ENCODE measurements around the gene CCL28.

The CCL28 gene

DNA sequence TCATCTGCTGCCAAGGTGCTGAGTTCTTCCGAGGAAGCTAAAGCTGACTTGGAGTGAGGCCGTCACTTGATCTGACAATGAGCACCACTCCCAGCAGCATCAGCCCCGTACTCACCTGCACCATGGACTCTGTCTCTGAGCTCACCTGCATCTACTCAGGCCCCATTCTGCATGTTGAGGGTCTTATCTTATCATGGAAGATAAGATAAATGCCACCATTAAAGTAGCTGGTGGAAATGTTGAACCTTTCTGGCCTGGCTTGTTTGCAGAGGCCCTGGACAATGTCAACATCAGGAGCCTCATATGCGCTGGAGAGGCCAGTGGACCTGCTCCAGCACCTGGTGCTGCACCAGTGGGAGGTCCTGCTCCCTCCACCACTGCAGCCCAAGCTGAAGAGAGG, 64.0 kb downstream of the CCL28 start:
- no peaks in the 10 kb centered on the region for H3K4me1 ChIP-seq (ENCODE audit: control insufficient read depth, insufficient read depth, low read length, poor library complexity, severe bottlenecking)
- no peaks in the 10 kb centered on the region for H3K27me3 ChIP-seq (replicated peaks; ENCODE audit: control insufficient read depth, insufficient read depth, low read length, poor library complexity, severe bottlenecking)
- no peak overlapping the region for H3K27ac ChIP-seq (ENCODE audit: insufficient read depth, low read length, poor library complexity, severe bottlenecking)
- no peak for DNase-seq
- no peak overlapping the region for H3K4me3 ChIP-seq (ENCODE audit: insufficient read depth, low read depth, low read length, poor library complexity, severe bottlenecking)
- H3K9me3 ChIP-seq (ENCODE audit: control insufficient read depth, low read length): no peaks in the 10 kb centered on the region
- no peaks in the 10 kb centered on the region for H3K36me3 ChIP-seq (ENCODE audit: control insufficient read depth, insufficient read depth, low read length)

DNA sequence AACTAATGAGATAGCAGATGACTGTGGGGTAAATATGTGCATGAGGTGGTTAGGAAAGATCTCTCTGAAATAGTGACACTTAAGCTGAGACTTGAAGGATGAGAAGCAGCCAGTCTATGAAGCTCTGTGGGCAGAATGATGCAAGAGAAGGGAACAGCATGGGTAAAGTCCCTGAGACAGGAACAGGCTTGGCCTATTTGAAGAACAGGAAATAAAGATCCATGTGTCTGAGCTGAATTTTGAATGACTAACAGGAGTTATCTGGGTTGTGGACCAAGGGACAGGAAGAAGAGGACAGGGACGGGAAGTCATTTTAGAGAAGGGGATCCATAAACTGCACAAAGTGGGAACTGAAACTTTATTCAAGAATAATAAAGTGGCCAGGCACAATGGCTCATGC, 73.3 kb downstream of the CCL28 start:
- no peaks in the 10 kb centered on the region for H3K27me3 ChIP-seq (replicated peaks; ENCODE audit: control insufficient read depth, insufficient read depth, low read length, poor library complexity, severe bottlenecking)
- H3K4me3 ChIP-seq (ENCODE audit: insufficient read depth, low read depth, low read length, poor library complexity, severe bottlenecking): no peak overlapping the region
- no peaks in the 10 kb centered on the region for H3K4me1 ChIP-seq (ENCODE audit: control insufficient read depth, insufficient read depth, low read length, poor library complexity, severe bottlenecking)
- H3K36me3 ChIP-seq (ENCODE audit: control insufficient read depth, insufficient read depth, low read length): no peaks in the 10 kb centered on the region
- DNase-seq: no peak
- no peaks in the 10 kb centered on the region for H3K9me3 ChIP-seq (ENCODE audit: control insufficient read depth, low read length)
- H3K27ac ChIP-seq (ENCODE audit: insufficient read depth, low read length, poor library complexity, severe bottlenecking): no peak overlapping the region

- no peaks in the 10 kb centered on the region for H3K9me3 ChIP-seq (ENCODE audit: control insufficient read depth, low read length)
- DNase-seq: no peak
- no peaks in the 10 kb centered on the region for H3K27me3 ChIP-seq (replicated peaks; ENCODE audit: control insufficient read depth, insufficient read depth, low read length, poor library complexity, severe bottlenecking)
- H3K27ac ChIP-seq (ENCODE audit: insufficient read depth, low read length, poor library complexity, severe bottlenecking): no peak overlapping the region
- H3K4me1 ChIP-seq (ENCODE audit: control insufficient read depth, insufficient read depth, low read length, poor library complexity, severe bottlenecking): no peaks in the 10 kb centered on the region
- no peaks in the 10 kb centered on the region for H3K36me3 ChIP-seq (ENCODE audit: control insufficient read depth, insufficient read depth, low read length)
- no peak overlapping the region for H3K4me3 ChIP-seq (ENCODE audit: insufficient read depth, low read depth, low read length, poor library complexity, severe bottlenecking)
Measured at GRCh38 chr5:43336159-43336558, 76.0 kb downstream of the CCL28 start.

- Histone ChIP-seq H3K27ac (ENCODE audit: insufficient read depth, low read length, poor library complexity, severe bottlenecking) (no peak overlapping the region), H3K36me3 (ENCODE audit: control insufficient read depth, insufficient read depth, low read length) (no peaks in the 10 kb centered on the region), H3K9me3 (ENCODE audit: control insufficient read depth, low read length) (no peaks in the 10 kb centered on the region), H3K4me1 (ENCODE audit: control insufficient read depth, insufficient read depth, low read length, poor library complexity, severe bottlenecking) (no peaks in the 10 kb centered on the region), H3K4me3 (ENCODE audit: insufficient read depth, low read depth, low read length, poor library complexity, severe bottlenecking) (no peak overlapping the region), H3K27me3 (replicated peaks; ENCODE audit: control insufficient read depth, insufficient read depth, low read length, poor library complexity, severe bottlenecking) (no peaks in the 10 kb centered on the region)
- DNase-seq: no peak
Measured at GRCh38 chr5:43335681-43336080, 76.5 kb downstream of the CCL28 start.

DNA sequence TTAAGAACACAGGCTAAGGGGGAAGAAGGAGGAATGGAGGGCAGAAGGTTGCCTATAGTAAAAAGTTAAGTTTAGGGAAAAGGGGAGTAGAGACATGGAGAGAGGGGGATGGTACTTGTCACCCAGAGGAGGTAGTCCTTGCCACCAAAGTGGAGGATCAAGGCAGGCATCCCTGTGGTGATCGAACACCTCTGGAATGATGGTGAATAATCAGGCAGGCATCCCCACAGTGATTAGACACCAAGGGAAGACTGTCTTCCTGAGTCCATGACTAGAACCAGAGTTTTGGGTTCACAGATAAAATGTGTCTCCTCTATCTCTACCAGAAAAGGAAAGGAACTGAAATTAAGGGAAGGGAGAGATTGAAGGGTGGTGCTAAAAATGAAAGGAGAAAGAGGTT, 79.8 kb downstream of the CCL28 start:
- Histone ChIP-seq H3K4me3 (ENCODE audit: insufficient read depth, low read depth, low read length, poor library complexity, severe bottlenecking) (no peak overlapping the region), H3K36me3 (ENCODE audit: control insufficient read depth, insufficient read depth, low read length) (no peaks in the 10 kb centered on the region), H3K4me1 (ENCODE audit: control insufficient read depth, insufficient read depth, low read length, poor library complexity, severe bottlenecking) (no peaks in the 10 kb centered on the region), H3K9me3 (ENCODE audit: control insufficient read depth, low read length) (no peaks in the 10 kb centered on the region), H3K27me3 (replicated peaks; ENCODE audit: control insufficient read depth, insufficient read depth, low read length, poor library complexity, severe bottlenecking) (no peaks in the 10 kb centered on the region), H3K27ac (ENCODE audit: insufficient read depth, low read length, poor library complexity, severe bottlenecking) (no peak overlapping the region)
- no peak for DNase-seq

All from effector memory CD4-positive, alpha-beta T cell (primary cell).